HepG2 (cell line): ENCODE measurements around the gene CEBPG. TPM values are rescaled to one million over a fixed set of nuclear protein-coding genes. Genes with fewer than 3 reads are reported as not detected.

Experiments
- BORCS8-MEF2B ChIP-seq: sonication (generic); formaldehyde crosslinking; IDR thresholded peaks from 2 replicates; pipeline ENCODE4 v1.8.0; 2022; ENCODE audit warnings: mild to moderate bottlenecking, missing genetic modification reagents
- DR1 ChIP-seq: sonication (generic); formaldehyde crosslinking; IDR thresholded peaks from 2 replicates; pipeline ENCODE4 v1.8.0; 2021; ENCODE audit warnings: mild to moderate bottlenecking, missing genetic modification reagents, inconsistent platforms
- EED ChIP-seq: sonication (generic); formaldehyde crosslinking; IDR thresholded peaks from 2 replicates; pipeline ENCODE4 v1.5.0; 2020; ENCODE audit warnings: mild to moderate bottlenecking, missing genetic modification reagents
- HNF1A ChIP-seq, 2 experiments: sonication (generic) in 1 of 2; formaldehyde crosslinking in 1 of 2; IDR thresholded peaks; 2 replicates each; pipeline versions ENCODE4 v1.4.0 to v1.6.1; 2016 to 2020; ENCODE audit warnings: borderline replicate concordance in 1 of 2, low read depth in 1 of 2, mild to moderate bottlenecking in 1 of 2, missing genetic modification reagents in 1 of 2
- KDM4B ChIP-seq: sonication (generic); formaldehyde crosslinking; IDR thresholded peaks from 2 replicates; pipeline ENCODE4 v1.4.0; 2020; ENCODE audit warnings: missing genetic modification reagents
- KLF6 ChIP-seq: IDR thresholded peaks from 2 replicates; pipeline ENCODE4 v1.8.0; 2016; ENCODE audit warnings: missing biosample characterization, missing genetic modification reagents
- MEIS1 ChIP-seq: sonication (generic); formaldehyde crosslinking; IDR thresholded peaks from 2 replicates; pipeline ENCODE4 v1.9.0; 2021; ENCODE audit warnings: mild to moderate bottlenecking, missing genetic modification reagents, moderate library complexity, borderline replicate concordance
- NPAS2 ChIP-seq: sonication (generic); formaldehyde crosslinking; IDR thresholded peaks from 2 replicates; pipeline ENCODE4 v1.8.0; 2022; ENCODE audit warnings: mild to moderate bottlenecking, missing genetic modification reagents, borderline replicate concordance
- PBX3 ChIP-seq: sonication (generic); formaldehyde crosslinking; IDR thresholded peaks from 2 replicates; pipeline ENCODE4 v1.8.1; 2023; ENCODE audit warnings: missing genetic modification reagents, inconsistent platforms, borderline replicate concordance
- SRSF9 ChIP-seq: fragments of 200-400 bp; formaldehyde crosslinking; IDR thresholded peaks from 2 replicates; pipeline ENCODE4 v1.6.1; 2018; ENCODE audit warnings: borderline replicate concordance, mild to moderate bottlenecking, low read depth, low read length; ENCODE audit not compliant: insufficient read depth, poor library complexity, severe bottlenecking
- TCF7L2 ChIP-seq: IDR thresholded peaks from 2 replicates; pipeline ENCODE4 v1.6.1; 2011; ENCODE audit warnings: mild to moderate bottlenecking, low read depth, low read length, moderate library complexity
- ZNF260 ChIP-seq: sonication (generic); formaldehyde crosslinking; IDR thresholded peaks from 2 replicates; pipeline ENCODE4 v1.4.0; 2020; ENCODE audit warnings: missing genetic modification reagents, low read depth, mild to moderate bottlenecking, borderline replicate concordance
- ZNF678 ChIP-seq: sonication (generic); formaldehyde crosslinking; IDR thresholded peaks from 2 replicates; pipeline ENCODE4 v1.4.0; 2020; ENCODE audit warnings: mild to moderate bottlenecking, missing genetic modification reagents
- ZNF766 ChIP-seq: sonication (generic); formaldehyde crosslinking; IDR thresholded peaks from 2 replicates; pipeline ENCODE4 v1.5.0; 2020; ENCODE audit warnings: missing genetic modification reagents, borderline replicate concordance
- ZNF850 ChIP-seq: sonication (generic); formaldehyde crosslinking; conservative IDR thresholded peaks from 2 replicates; pipeline ENCODE4 v1.9.0; 2021; ENCODE audit warnings: mild to moderate bottlenecking, missing genetic modification reagents
- polyA plus RNA-seq, 8 experiments: library from polyadenylated mRNA; depleted of rRNA in 3 of 8; stranded (reverse) in 7 of 8; unstranded in 1 of 8; fragments of >200 nt; fragmentation: Illumina TruSeq in 4 of 8; extraction: Trizol in 4 of 8; gene quantifications; 2 replicates each; pipeline versions ENCODE4 v1.2.1 to v1.2.3, GENCODE V29; 2011 to 2016; ENCODE audit warnings: low read depth in 4 of 8, missing spikeins in 1 of 8, mixed read lengths in 1 of 8; ENCODE audit not compliant: insufficient read depth in 1 of 8
- total RNA-seq, 5 experiments: library from RNA; depleted of rRNA; stranded (reverse); fragments of >200 nt; fragmentation: Illumina TruSeq; extraction: Trizol; gene quantifications; 2 replicates each; pipeline ENCODE4 v1.2.3, GENCODE V29; 2016; ENCODE audit warnings: low read depth in 1 of 5
- TF ChIP-seq, protein P1 (sequence below): sonication (generic); formaldehyde crosslinking; IDR thresholded peaks from 2 replicates; pipeline ENCODE4 v1.8.0; 2022; ENCODE audit warnings: mild to moderate bottlenecking, missing genetic modification reagents; ENCODE audit not compliant: insufficient replicate concordance
- TF ChIP-seq, protein P2 (sequence below): fragments of 450-650 bp; IDR thresholded peaks from 2 replicates; pipeline ENCODE4 v1.6.1; 2017
- TF ChIP-seq, protein P3 (sequence below): sonication (generic); formaldehyde crosslinking; conservative IDR thresholded peaks from 2 replicates; pipeline ENCODE4 v1.8.1; 2023; ENCODE audit warnings: missing genetic modification reagents

Gene CEBPG
- total and polyA plus RNA-seq, 2 of the 13 experiments (the other 11 are each of a cell fraction or from before 2014, with no cell fraction given) = 25.7 to 34.3 TPM

GRCh38 chr19:33373453-33374235 lies at the start of gene CEBPG (continued):
- TF ChIP-seq, protein P1, sequence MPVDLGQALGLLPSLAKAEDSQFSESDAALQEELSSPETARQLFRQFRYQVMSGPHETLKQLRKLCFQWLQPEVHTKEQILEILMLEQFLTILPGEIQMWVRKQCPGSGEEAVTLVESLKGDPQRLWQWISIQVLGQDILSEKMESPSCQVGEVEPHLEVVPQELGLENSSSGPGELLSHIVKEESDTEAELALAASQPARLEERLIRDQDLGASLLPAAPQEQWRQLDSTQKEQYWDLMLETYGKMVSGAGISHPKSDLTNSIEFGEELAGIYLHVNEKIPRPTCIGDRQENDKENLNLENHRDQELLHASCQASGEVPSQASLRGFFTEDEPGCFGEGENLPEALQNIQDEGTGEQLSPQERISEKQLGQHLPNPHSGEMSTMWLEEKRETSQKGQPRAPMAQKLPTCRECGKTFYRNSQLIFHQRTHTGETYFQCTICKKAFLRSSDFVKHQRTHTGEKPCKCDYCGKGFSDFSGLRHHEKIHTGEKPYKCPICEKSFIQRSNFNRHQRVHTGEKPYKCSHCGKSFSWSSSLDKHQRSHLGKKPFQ (CRISPR knock-in tag) = no peak
- TF ChIP-seq ZNF678 (CRISPR knock-in tag) (no peak), NPAS2 (CRISPR knock-in tag) (no peak), KLF6 (CRISPR knock-in tag) (no peak; the same call in none of the 2 replicates), HNF1A (IDR thresholded peaks at IDR 0.05; ENCODE audit: low read depth) (no peak), HNF1A (CRISPR knock-in tag; IDR thresholded peaks at IDR 0.05; ENCODE audit: borderline replicate concordance) (0 out of 2 replicates have a peak, but pooled peaks have one; percentile 26), KDM4B (no peak), ZNF766 (CRISPR knock-in tag) (no peak), MEIS1 (no peak), EED (CRISPR knock-in tag) (no peak), PBX3 (peak; percentile 86; the same call in 1 of the 2 replicates), SRSF9 (no peak), ZNF850 (no peak), TCF7L2 (no peak), BORCS8-MEF2B (CRISPR knock-in tag) (0 out of 2 replicates have a peak, but pooled peaks have one; percentile 35), ZNF260 (CRISPR knock-in tag) (no peak), DR1 (no peak; the same call in 1 of the 2 replicates)
- TF ChIP-seq, protein P2, sequence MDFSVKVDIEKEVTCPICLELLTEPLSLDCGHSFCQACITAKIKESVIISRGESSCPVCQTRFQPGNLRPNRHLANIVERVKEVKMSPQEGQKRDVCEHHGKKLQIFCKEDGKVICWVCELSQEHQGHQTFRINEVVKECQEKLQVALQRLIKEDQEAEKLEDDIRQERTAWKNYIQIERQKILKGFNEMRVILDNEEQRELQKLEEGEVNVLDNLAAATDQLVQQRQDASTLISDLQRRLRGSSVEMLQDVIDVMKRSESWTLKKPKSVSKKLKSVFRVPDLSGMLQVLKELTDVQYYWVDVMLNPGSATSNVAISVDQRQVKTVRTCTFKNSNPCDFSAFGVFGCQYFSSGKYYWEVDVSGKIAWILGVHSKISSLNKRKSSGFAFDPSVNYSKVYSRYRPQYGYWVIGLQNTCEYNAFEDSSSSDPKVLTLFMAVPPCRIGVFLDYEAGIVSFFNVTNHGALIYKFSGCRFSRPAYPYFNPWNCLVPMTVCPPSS = no peak
- TF ChIP-seq, protein P3, sequence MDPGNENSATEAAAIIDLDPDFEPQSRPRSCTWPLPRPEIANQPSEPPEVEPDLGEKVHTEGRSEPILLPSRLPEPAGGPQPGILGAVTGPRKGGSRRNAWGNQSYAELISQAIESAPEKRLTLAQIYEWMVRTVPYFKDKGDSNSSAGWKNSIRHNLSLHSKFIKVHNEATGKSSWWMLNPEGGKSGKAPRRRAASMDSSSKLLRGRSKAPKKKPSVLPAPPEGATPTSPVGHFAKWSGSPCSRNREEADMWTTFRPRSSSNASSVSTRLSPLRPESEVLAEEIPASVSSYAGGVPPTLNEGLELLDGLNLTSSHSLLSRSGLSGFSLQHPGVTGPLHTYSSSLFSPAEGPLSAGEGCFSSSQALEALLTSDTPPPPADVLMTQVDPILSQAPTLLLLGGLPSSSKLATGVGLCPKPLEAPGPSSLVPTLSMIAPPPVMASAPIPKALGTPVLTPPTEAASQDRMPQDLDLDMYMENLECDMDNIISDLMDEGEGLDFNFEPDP (CRISPR knock-in tag) = peak; percentile 99
